Measurements from ENCODE around the gene CHI3L2. TPM values are rescaled to one million over a fixed set of nuclear protein-coding genes. Genes with fewer than 3 reads are reported as not detected.

Gene CHI3L2
- 0.54 TPM for total RNA-seq

DNA sequence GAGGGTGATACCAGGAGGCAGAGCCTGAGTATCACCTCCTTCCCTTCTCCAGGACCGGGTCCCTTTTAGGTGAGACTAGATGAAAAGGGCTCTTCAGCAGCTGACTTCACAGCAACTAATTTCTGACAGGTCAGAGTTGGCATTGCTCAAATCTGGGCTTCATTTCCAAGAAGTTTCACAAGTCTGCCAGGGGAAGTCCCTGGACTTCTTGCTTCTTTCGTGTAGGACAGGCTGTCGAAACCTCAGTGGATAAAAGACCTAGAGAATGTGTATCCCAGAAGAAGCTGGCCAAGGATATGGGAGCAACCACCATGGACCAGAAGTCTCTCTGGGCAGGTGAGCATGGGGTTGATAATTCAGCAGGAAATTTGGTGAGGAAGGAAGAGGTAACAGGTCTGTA lies at the start of gene CHI3L2:
CHI3L2 (plus strand) TSS at position 280 of the 400 bp plus-strand sequence; CDS start at position 297, 17 bp downstream.
- no peak for DNase-seq (ENCODE audit: low read depth in 2 of 3, low spot score in 2 of 3)

DNA sequence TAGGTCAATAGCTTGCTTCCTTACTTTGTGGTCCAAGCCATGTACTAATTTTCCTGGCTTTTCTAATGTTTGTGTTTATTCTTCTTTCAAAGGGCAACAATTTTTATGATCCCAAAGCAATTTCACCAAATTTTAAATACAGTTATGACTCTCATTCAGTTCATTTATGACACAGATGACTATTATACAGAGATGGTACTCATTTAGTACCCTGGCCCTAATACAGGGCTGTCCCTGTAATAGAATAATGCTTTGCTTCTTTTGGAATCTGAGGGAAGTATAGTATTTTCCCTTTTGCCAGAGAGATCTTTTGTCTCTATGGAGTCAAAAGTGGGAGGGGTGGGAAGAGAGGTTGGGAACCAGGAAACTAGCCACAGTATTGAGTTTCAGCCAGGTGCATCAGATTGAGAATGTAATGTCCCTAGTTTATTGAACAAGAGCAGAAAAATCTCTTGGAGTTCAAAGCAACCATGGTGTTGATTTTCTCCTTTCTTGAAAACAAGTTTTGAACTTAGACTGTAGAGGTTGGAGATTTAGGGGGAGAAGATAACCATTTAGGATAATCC lies 47.5 kb upstream of the CHI3L2 start:
- DNase-seq (ENCODE audit: low read depth in 2 of 3, low spot score in 2 of 3) = no peak

DNA sequence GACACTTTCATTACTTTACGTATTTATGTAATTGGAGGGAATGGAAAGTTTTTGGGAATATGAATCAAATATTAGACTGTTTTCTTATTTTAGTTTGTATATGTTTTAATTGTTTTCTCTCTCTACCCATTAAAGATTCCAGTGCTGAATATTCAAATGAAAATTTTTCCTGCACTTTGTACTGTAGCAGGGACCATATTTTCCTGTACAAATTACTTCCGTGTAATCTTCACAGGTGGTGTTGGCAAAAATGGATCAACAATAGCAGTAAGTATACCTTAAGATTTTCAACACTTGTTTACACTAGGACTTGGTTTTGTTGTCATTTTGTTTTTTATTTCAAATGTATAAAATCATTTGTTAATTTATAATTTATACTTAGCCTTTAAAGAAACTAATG lies 45.5 kb upstream of the CHI3L2 start:
- DNase-seq (ENCODE audit: low read depth in 2 of 3, low spot score in 2 of 3) = no peak

- no peak for DNase-seq (ENCODE audit: low read depth in 2 of 3, low spot score in 2 of 3)
Observed at GRCh38 chr1:111183308-111184069, 44.0 kb upstream of the CHI3L2 start.

- no peak for DNase-seq (ENCODE audit: low read depth in 2 of 3, low spot score in 2 of 3)
Observed at GRCh38 chr1:111184663-111185062, 42.9 kb upstream of the CHI3L2 start.

GRCh38 chr1:111190931-111191451 lies 36.5 kb upstream of the CHI3L2 start:
- no peak for DNase-seq (ENCODE audit: low read depth in 2 of 3, low spot score in 2 of 3)

DNA sequence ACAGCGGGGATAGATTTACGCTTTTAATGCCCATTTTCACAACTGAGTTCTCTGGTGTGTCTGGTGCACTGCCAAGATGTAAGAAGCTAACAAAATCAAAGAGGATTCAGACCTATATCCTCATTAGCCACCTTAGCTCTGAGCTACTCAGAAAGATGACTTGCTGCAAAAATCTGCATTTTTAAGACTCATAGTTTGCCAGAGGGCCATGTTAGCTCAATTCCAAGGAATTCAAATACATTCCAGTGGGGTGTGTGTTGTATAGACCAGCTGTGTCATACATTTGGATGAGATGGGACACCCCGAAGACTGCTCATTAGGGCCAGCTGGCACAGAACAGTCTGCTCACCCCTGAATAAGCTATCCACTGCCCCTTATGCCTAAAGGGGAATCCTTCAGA lies 36.0 kb upstream of the CHI3L2 start:
- DNase-seq (ENCODE audit: low read depth in 2 of 3, low spot score in 2 of 3) = no peak

DNA sequence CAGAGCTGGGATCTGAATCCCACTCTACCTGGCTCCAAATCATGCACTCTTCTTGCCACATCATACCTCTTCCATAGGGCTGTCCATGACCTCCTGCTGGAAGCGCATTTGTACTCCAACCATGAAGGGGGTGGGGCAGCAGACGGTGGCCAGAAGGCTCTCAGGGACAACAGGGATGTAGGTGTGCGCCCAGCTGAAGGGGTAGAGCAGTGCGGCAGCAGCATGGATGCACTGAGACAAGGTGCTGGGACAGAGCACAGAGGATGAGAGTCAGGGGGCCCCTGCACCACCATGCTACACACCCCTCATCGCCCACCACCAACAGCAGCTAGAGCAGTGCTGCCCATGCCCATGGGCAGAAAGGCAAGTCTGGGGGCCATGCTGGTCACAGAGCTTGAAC lies 35.4 kb upstream of the CHI3L2 start:
- no peak for DNase-seq (ENCODE audit: low read depth in 2 of 3, low spot score in 2 of 3)

- peak in 1 of 3 donors; percentile 17 for DNase-seq (ENCODE audit: low read depth in 2 of 3, low spot score in 2 of 3)
Observed at GRCh38 chr1:111192658-111193519, 34.6 kb upstream of the CHI3L2 start.

DNA sequence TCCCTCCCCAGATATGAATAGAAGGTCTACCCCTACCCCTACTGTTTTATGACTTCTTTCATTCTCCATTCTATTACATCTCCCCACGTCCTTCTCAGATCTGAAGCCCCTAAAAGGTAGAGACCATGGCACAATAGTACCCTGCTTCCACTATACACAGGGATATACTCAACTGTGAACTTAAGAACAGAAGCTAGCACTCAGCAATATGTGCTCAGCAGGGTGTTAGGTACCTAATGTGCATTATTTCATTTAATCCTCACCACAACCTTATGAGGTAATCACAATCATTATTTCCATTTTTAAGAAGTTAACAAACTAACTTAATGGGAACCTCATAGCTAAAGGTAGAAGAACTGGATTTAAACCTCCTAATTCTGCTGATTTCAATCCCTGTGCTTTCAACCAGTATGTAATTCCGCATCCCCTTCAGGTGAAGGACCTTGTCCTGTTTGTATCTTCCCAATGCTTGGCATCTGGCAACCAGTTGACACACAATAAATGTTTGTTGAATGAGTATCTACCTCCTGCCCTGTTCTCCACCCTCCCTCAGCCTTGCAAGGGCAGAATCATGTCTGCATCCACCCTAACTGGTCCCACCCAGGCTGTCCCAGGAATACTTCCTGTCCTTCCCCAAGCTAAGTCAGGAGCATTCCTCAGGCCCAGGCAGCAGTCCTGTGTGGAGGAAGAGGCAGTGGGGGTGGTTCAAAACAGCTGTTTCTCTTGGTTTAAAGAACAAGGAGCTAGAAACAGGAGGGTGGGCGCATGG lies 33.6 kb upstream of the CHI3L2 start:
- DNase-seq (ENCODE audit: low read depth in 2 of 3, low spot score in 2 of 3) = no peak

DNA sequence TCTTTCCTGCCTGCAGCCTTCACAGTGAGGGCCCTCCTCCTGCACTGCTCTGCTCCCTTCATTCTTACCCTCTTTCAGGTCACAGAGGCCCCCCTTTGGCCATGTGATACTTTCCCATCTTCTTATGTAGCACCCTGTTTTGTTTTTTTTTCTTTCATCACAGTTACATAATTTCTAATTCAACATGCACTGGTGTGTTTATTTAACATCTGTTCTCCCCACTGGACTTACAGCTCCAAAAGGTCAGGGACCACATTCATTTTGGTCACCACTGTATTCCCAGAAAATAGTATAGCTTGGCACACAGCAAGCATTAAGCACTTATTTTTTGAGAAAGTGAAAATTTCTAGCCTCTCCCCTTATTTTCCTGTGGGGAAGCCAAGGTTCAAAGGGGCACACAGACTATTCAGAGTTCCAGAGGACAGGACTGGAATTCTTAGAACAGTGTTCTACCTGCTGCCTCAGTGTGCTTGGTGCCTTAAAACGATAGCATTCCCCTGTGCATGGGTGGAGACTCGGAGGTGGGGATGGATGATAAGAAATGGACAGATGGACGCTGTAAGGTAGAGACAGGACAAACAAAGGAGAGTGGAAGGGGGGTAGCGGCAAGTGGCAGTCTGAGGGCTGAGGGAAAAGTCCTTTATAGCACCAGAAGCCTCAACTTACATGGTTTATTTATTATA lies 32.4 kb upstream of the CHI3L2 start:
- DNase-seq (ENCODE audit: low read depth in 2 of 3, low spot score in 2 of 3) = no peak

- no peak for DNase-seq (ENCODE audit: low read depth in 2 of 3, low spot score in 2 of 3)
Observed at GRCh38 chr1:111196213-111196612, 31.3 kb upstream of the CHI3L2 start.

GRCh38 chr1:111197598-111198284 lies 29.8 kb upstream of the CHI3L2 start:
- DNase-seq (ENCODE audit: low read depth in 2 of 3, low spot score in 2 of 3) = no peak

- DNase-seq (ENCODE audit: low read depth in 2 of 3, low spot score in 2 of 3) = no peak
Observed at GRCh38 chr1:111198836-111199235, 28.7 kb upstream of the CHI3L2 start.

DNA sequence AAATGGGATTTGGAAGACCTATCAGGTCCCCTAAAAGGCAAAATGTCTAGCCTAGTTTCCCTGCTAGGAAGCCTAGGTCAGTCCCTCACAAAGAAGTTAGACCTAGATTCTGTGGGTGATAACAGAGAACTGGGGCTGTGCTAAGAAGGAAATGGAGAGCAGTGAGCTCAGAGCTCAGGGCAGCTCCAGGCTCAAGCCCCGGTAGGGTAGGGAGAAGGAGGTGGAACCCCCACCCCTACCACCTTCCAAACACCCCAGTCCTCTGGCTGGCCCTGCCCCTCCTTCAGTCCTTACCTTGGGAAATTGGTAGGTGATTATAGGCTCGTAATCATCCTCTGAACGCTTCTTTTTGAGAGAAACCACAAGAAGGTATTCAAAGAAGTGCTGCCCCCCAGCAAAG lies 28.2 kb upstream of the CHI3L2 start:
- no peak for DNase-seq (ENCODE audit: low read depth in 2 of 3, low spot score in 2 of 3)

GRCh38 chr1:111199881-111200801 lies 27.4 kb upstream of the CHI3L2 start, which contains the start of gene DENND2D:
Gene DENND2D (minus strand): TSS chr1:111200646. CDS start chr1:111200459, 187 bp downstream.
- peak in 1 of 3 donors; percentile 59 for DNase-seq (ENCODE audit: low read depth in 2 of 3, low spot score in 2 of 3)

DNA sequence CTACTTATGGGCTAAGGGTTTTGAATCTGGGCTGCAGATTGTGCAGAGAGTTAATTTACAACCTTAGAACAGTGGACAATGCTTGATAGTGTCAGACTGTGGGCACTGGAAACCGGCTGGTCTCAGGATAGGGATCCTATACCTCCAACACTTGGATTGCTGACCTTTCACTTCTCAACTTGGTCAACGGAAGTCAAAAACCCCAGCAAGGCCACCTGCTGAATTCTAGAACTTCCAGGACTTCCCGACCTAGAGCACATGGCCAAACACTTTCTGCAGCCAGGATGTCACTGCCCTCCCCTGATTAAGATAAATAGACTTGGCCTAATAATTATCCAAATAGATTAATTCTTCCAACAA lies 26.7 kb upstream of the CHI3L2 start:
- no peak for DNase-seq (ENCODE audit: low read depth in 2 of 3, low spot score in 2 of 3)
